Stomach (tissue), 9 donors: ENCODE data around the gene CLCN1. TPM values are rescaled to one million over a fixed set of nuclear protein-coding genes. Genes with fewer than 3 reads are reported as not detected.

Experiments
- DNase-seq, 2 donors: peaks; one replicate each; pipeline versions ENCODE4 v3.0.0 to v3.0.0-alpha.2; 2013 to 2019
- H3K27ac ChIP-seq, 5 donors: fragments of 200-600 bp in 4 of 5; sonication (generic) in 4 of 5; one replicate each; pipeline ENCODE4 v1.5.1; 2013 to 2019; ENCODE audit warnings: mild to moderate bottlenecking in 1 of 5, moderate library complexity in 1 of 5
- H3K27me3 ChIP-seq, 3 donors: fragments of 200-600 bp; sonication (generic); one replicate each; pipeline ENCODE4 v1.5.1; 2017 to 2019; ENCODE audit warnings: mixed run types in 1 of 3
- H3K36me3 ChIP-seq, 4 donors: fragments of 200-600 bp; sonication (generic); 1 replicate in 3 of 4; 2 replicates in 1 of 4; pipeline ENCODE4 v1.5.1; 2016 to 2019
- H3K4me1 ChIP-seq, 4 donors: fragments of 200-600 bp; sonication (generic); one replicate each; pipeline ENCODE4 v1.5.1; 2016 to 2019
- H3K4me3 ChIP-seq, 4 donors: fragments of 200-600 bp; sonication (generic) in 3 of 4; one replicate each; pipeline ENCODE4 v1.5.1; 2016 to 2019; ENCODE audit warnings: mild to moderate bottlenecking in 1 of 4
- H3K9me3 ChIP-seq, 4 donors: fragments of 200-600 bp; sonication (generic); one replicate each; pipeline ENCODE4 v1.5.1; 2016 to 2019
- CTCF ChIP-seq, 7 experiments: fragments of 450-650 bp in 4 of 7; fragments of 200-600 bp in 3 of 7; sonication (generic) in 3 of 7; IDR thresholded peaks; one replicate each; pipeline ENCODE4 v1.5.1; 2016 to 2019; ENCODE audit warnings: antibody characterized with exemption in 7 of 7, control low read depth in 2 of 7, mild to moderate bottlenecking in 1 of 7
- EP300 ChIP-seq: sonication (generic); formaldehyde crosslinking; IDR thresholded peaks from one replicate; pipeline ENCODE4 v1.6.1; 2017; ENCODE audit warnings: antibody characterized with exemption
- POLR2A ChIP-seq, 4 donors: fragments of 450-650 bp; IDR thresholded peaks; one replicate each; pipeline ENCODE4 v1.6.1; 2016; ENCODE audit warnings: antibody characterized with exemption in 4 of 4, control low read depth in 2 of 4, mild to moderate bottlenecking in 1 of 4, moderate library complexity in 1 of 4
- POLR2AphosphoS5 ChIP-seq, 3 donors: sonication (generic); formaldehyde crosslinking; IDR thresholded peaks; one replicate each; pipeline ENCODE4 v1.6.1; 2016; ENCODE audit warnings: antibody characterized with exemption in 3 of 3
- WGBS, 5 donors: extraction: QIAGEN DNeasy Blood & Tissue Kit in 3 of 5; methylation state at CpG; one replicate each; pipeline versions ENCODE4 v1.1.5 to v1.1.7; 2013 to 2018; 5-methylcytosine and 5-hydroxymethylcytosine counted together
- intact Hi-C: fragments of 100-400 bp; cut with DNase I; formaldehyde crosslinking; loops from one replicate; pipeline ENCODE4 v1.15.1; 2023; ENCODE audit warnings: low total_unique reads
- polyA plus RNA-seq, 3 donors: library from polyadenylated mRNA; stranded (reverse); fragments of 200-250 nt; gene quantifications; one replicate each; pipeline ENCODE4 v1.2.3, GENCODE V29; 2013
- total RNA-seq, 5 donors: library from RNA; depleted of rRNA; stranded (reverse); fragments of >200 nt; gene quantifications; one replicate each; pipeline versions ENCODE4 v1.1.0 to v1.2.3, GENCODE V29; 2014 to 2016
- donor health status: healthy with polysubstance abuse.
- donor health status: Bipolar disorder and iron deficiency.
- donor health status: healthy.

The CLCN1 gene
- total and polyA plus RNA-seq, 8 donors: 0.28 TPM; not detected in 7

- Histone ChIP-seq H3K36me3 (no peaks in the 10 kb centered on the region), H3K27me3 (no peaks in the 10 kb centered on the region), H3K4me3 (no peak overlapping the region), H3K4me1 (peaks cover 9 to 30% (median 23%) of the 10 kb centered on the region in 4 donors), H3K27ac (no peak overlapping the region), H3K9me3 (no peaks in the 10 kb centered on the region)
- 84 to 91% (median 86%) methylated on average over 2 of the region's 2 CpGs for WGBS, 5 donors
- no peak for TF ChIP-seq EP300
- no peak for TF ChIP-seq POLR2A (IDR thresholded peaks at IDR 0.05)
- no peak for TF ChIP-seq CTCF (IDR thresholded peaks at IDR 0.05)
- TF ChIP-seq POLR2AphosphoS5 (IDR thresholded peaks at IDR 0.05): no peak
- DNase-seq: no peak
- intact Hi-C loops: no loop called here
Measured at GRCh38 chr7:143280566-143280965, 35.3 kb upstream of the CLCN1 start.

- H3K27ac ChIP-seq: no peak overlapping the region
- peaks cover 12 to 36% (median 32%) of the 10 kb centered on the region in 4 donors for H3K4me1 ChIP-seq
- DNase-seq: no peak
- no peak for TF ChIP-seq CTCF (IDR thresholded peaks at IDR 0.05)
- no peaks in the 10 kb centered on the region for H3K9me3 ChIP-seq
- WGBS, 5 donors: 81 to 93% (median 91%) methylated on average over 2 of the region's 2 CpGs
- intact Hi-C loops: no loop called here
- H3K36me3 ChIP-seq: no peaks in the 10 kb centered on the region
- no peak overlapping the region for H3K4me3 ChIP-seq
- H3K27me3 ChIP-seq: no peaks in the 10 kb centered on the region
Measured at GRCh38 chr7:143281529-143281928, 34.4 kb upstream of the CLCN1 start.

- TF ChIP-seq POLR2AphosphoS5 (IDR thresholded peaks at IDR 0.05) (no peak), EP300 (no peak), CTCF (IDR thresholded peaks at IDR 0.05) (no peak), POLR2A (IDR thresholded peaks at IDR 0.05) (no peak)
- intact Hi-C loops: no loop called here
- 94 to 98% (median 96%) methylated on average over 8 of the region's 8 CpGs for WGBS, 5 donors
- H3K4me3 ChIP-seq: no peak overlapping the region
- H3K9me3 ChIP-seq: no peaks in the 10 kb centered on the region
- H3K27ac ChIP-seq: no peak overlapping the region
- peaks cover 12 to 40% (median 35%) of the 10 kb centered on the region in 4 donors for H3K4me1 ChIP-seq
- no peak for DNase-seq
- H3K36me3 ChIP-seq: no peaks in the 10 kb centered on the region
- H3K27me3 ChIP-seq: no peaks in the 10 kb centered on the region
Measured at GRCh38 chr7:143282124-143282523, 33.8 kb upstream of the CLCN1 start.

GRCh38 chr7:143283381-143283780 is 32.5 kb upstream of the CLCN1 start:
- no peaks in the 10 kb centered on the region for H3K9me3 ChIP-seq
- peaks cover 12 to 48% (median 43%) of the 10 kb centered on the region in 4 donors for H3K4me1 ChIP-seq
- no peak overlapping the region for H3K4me3 ChIP-seq
- no peaks in the 10 kb centered on the region for H3K36me3 ChIP-seq
- DNase-seq: peak in 1 of 2 donors; percentile 79
- intact Hi-C loops: no loop called here
- TF ChIP-seq CTCF (IDR thresholded peaks at IDR 0.05): no peak
- no peak for TF ChIP-seq EP300
- no peak for TF ChIP-seq POLR2AphosphoS5 (IDR thresholded peaks at IDR 0.05)
- TF ChIP-seq POLR2A (IDR thresholded peaks at IDR 0.05): no peak
- no peaks in the 10 kb centered on the region for H3K27me3 ChIP-seq
- H3K27ac ChIP-seq: peak overlapping the region in 3 of 5 donors; percentile 63 to 72 (median 67)
- 36 to 60% (median 53%) methylated on average over 4 of the region's 4 CpGs for WGBS, 5 donors
